HFF-Myc (cell line): ENCODE measurements around the gene FAM117B.

Source experiments
- DNase-seq: peaks from one replicate; pipeline ENCODE4 v3.0.0-alpha.2; 2011; ENCODE audit warnings: low read depth; ENCODE audit errors: extremely low read depth
- H3K4me3 ChIP-seq: replicated peaks from 2 replicates; pipeline ENCODE4 v1.5.1; 2011; ENCODE audit warnings: low read depth, mild to moderate bottlenecking, control low read depth, low read length
- CTCF ChIP-seq: IDR thresholded peaks from 2 replicates; pipeline ENCODE4 v1.5.1; 2012; ENCODE audit warnings: mild to moderate bottlenecking, low read depth, low read length, control low read depth; ENCODE audit errors: missing control alignments

Gene FAM117B

GRCh38 chr2:202760848-202761247 lies 126.1 kb downstream of the FAM117B start:
- no peak for TF ChIP-seq CTCF
- no peak for DNase-seq
- H3K4me3 ChIP-seq: no peak overlapping the region

DNA sequence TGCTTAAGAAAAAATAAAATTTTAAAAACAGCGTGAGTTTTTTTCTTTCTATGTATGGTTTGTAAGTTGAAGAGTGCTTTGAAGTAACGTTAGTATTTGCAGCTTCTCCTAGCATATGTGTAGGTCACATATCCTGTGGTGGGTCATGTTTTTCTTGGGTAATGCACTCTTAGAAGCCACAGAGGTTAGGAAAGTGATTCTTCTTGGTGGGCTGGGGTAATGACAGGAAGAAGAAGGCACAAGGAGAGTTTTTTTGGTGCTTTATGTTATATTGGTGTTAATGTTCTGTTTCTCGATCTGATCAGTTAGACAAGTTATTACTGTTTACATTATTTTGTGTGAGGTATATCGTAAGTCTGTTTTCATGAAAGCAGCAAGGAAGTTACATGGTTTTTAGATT lies 127.8 kb downstream of the FAM117B start:
- TF ChIP-seq CTCF: no peak
- no peak overlapping the region for H3K4me3 ChIP-seq
- DNase-seq: no peak

DNA sequence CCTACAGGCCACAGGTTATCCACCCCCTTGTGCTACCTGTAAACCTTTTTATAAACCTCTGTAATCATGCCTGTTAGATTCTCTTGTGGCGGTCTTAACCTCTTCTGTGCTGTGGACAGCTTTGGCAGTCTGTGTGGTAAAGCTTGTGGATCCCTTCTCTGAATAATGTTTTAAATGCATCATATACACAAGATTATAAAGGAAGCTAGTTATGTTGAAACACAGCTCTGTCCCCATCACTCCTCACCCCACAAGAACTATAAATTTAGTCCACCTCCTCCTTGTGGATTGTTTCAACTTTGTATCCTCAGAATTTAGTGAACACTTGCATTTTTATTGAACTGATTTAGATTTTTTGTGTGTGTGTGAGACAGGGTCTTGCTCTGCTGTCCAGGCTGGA lies 129.1 kb downstream of the FAM117B start:
- no peak for TF ChIP-seq CTCF
- no peak overlapping the region for H3K4me3 ChIP-seq

GRCh38 chr2:202764991-202765390 lies 130.2 kb downstream of the FAM117B start:
- no peak for DNase-seq
- no peak for TF ChIP-seq CTCF
- no peak overlapping the region for H3K4me3 ChIP-seq

More for the DNA sequence above, 129.1 kb downstream of the FAM117B start:
- DNase-seq: no peak

DNA sequence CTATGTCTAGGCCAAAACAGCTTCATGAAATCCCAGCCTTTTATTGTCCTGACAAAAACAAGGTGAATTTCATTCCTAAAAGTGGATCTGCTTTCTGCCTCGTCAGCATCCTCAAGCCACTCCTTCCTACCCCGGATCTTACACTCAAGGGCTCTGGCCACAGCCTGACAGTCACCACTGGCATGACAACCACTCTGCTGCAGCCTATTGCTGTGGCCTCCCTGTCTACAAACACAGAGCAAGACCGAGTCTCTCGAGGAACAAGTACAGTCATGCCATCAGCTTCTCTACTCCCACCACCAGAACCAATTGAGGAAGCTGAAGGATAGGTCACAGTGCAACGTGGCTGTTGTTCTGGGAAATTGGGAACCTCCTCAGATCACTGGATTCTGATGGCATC lies 130.7 kb downstream of the FAM117B start:
- DNase-seq: no peak
- no peak for TF ChIP-seq CTCF
- no peak overlapping the region for H3K4me3 ChIP-seq

- TF ChIP-seq CTCF: no peak
- no peak for DNase-seq
- H3K4me3 ChIP-seq: no peak overlapping the region
These were observed 133.5 kb downstream of the FAM117B start for GRCh38 chr2:202768273-202768672.

DNA sequence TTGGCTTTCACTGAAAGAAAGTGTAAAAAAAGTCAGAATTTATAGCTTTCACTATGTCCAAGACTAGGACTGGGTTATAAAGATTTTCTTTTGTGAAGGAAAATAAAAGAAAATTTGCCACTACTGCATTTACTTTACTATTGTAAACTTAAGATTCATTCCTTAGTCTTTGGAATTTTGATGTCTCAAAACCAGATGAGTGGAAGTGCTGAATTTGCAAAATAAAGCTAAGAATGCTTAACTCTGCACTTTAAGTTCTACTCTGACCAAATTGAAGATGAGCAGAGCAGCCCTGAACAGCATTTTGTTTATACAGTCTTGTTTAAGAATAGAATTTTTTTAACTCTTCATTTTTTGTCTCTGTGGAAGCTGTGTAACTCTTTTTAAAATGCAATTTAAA lies 134.4 kb downstream of the FAM117B start:
- TF ChIP-seq CTCF: no peak
- no peak overlapping the region for H3K4me3 ChIP-seq
- no peak for DNase-seq
